Glutamatergic neuron (in vitro differentiated cells): ENCODE measurements around the gene GOLGA6A. TPM values are rescaled to one million over a fixed set of nuclear protein-coding genes. Genes with fewer than 3 reads are reported as not detected.
A peak's percentile ranks its signal among the peaks of the same experiment; 100 is the strongest.

Source experiments
- DNase-seq: peaks from one replicate; pipeline ENCODE4 v3.0.0; 2022
- H3K27ac Mint-ChIP-seq: one replicate; pipeline ENCODE4 v1.8.0; 2020; ENCODE audit warnings: mild to moderate bottlenecking, mixed read lengths, inconsistent platforms; ENCODE audit not compliant: unreplicated experiment
- H3K27me3 Mint-ChIP-seq: one replicate; pipeline ENCODE4 v1.8.0; 2020; ENCODE audit warnings: mild to moderate bottlenecking, moderate library complexity, mixed read lengths, inconsistent platforms; ENCODE audit not compliant: unreplicated experiment
- H3K36me3 Mint-ChIP-seq: one replicate; pipeline ENCODE4 v1.8.0; 2020; ENCODE audit warnings: mild to moderate bottlenecking, mixed read lengths, inconsistent platforms; ENCODE audit not compliant: unreplicated experiment
- H3K4me1 Mint-ChIP-seq: one replicate; pipeline ENCODE4 v1.8.0; 2020; ENCODE audit warnings: mild to moderate bottlenecking, low read depth, mixed read lengths, inconsistent platforms; ENCODE audit not compliant: unreplicated experiment
- H3K4me3 Mint-ChIP-seq: one replicate; pipeline ENCODE4 v1.8.0; 2020; ENCODE audit warnings: mild to moderate bottlenecking, mixed read lengths, inconsistent platforms; ENCODE audit not compliant: unreplicated experiment
- H3K9me3 Mint-ChIP-seq: one replicate; pipeline ENCODE4 v1.8.0; 2020; ENCODE audit warnings: mild to moderate bottlenecking, moderate library complexity, mixed read lengths, inconsistent platforms; ENCODE audit not compliant: unreplicated experiment
- total RNA-seq: library from RNA; stranded (reverse); fragmentation: NEBNext Ultra II Directional; extraction: Animal tissue kit (Norgen Biotek cat#: 25700); gene quantifications from one replicate; pipeline ENCODE4 v1.2.1, GENCODE V29; 2021; ENCODE audit not compliant: unreplicated experiment
- TF ChIP-seq, protein P1 (sequence below): fragments of 200-600 bp; sonication (generic); IDR thresholded peaks from one replicate; pipeline ENCODE4 v1.5.0; 2021; ENCODE audit not compliant: partially characterized antibody, unreplicated experiment

The GOLGA6A gene
- total RNA-seq, 1 donor from 2014 or later: 0.83 TPM

DNA sequence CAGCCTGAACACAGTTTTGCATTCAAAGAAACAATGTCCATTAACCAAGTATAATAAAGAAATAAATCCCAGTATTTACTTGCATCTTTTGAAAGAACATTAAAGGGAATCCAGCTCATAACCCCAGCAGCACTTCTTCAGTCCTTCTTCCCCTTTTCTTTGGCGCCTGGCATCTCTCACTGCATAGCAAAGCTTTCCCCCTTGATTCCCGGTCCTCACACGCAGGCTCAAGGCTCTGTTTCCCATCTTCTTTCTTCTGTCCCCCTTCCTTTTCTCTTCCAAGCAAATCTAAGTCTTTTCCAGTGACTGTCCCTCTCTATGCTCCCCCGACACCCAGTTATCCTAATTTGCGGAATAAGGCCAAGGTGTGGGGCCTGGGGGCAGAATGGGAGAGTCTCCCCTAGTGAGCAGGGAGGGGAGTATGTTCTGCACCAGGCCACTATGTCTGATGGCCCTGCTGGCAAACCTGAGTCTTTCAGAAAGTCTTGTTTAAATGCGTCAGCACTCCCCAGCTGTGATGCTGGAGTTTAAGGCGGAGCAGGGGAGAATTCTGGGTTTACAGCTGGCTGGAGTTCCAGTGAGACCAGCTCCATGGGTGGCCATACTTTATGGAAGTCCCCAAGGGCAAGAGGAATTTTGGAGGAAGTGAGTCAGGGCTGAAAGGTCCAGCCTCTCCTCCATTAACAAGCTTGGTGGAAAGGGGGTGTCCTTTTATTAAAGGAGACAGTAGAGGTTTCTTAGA, 42.1 kb downstream of the GOLGA6A start:
- no peak overlapping the region for H3K27ac Mint-ChIP-seq

DNA sequence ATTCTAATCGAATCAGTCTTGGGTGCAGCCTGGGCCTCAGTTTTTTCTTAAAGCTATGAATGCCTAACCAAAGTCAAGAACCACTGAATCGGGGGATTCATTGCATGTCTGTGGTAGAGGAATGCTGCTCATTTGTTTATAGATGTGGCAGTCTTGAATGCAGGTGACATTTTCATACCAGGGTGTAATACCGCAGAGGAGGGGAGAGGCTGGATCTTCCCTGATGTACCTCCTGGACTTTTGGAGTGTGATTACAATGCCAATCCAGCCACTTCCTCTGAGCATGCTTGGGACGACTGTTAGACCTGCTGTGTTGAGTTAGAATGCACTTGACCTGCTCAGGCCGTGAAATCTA, 42.7 kb downstream of the GOLGA6A start:
- TF ChIP-seq, protein P1, sequence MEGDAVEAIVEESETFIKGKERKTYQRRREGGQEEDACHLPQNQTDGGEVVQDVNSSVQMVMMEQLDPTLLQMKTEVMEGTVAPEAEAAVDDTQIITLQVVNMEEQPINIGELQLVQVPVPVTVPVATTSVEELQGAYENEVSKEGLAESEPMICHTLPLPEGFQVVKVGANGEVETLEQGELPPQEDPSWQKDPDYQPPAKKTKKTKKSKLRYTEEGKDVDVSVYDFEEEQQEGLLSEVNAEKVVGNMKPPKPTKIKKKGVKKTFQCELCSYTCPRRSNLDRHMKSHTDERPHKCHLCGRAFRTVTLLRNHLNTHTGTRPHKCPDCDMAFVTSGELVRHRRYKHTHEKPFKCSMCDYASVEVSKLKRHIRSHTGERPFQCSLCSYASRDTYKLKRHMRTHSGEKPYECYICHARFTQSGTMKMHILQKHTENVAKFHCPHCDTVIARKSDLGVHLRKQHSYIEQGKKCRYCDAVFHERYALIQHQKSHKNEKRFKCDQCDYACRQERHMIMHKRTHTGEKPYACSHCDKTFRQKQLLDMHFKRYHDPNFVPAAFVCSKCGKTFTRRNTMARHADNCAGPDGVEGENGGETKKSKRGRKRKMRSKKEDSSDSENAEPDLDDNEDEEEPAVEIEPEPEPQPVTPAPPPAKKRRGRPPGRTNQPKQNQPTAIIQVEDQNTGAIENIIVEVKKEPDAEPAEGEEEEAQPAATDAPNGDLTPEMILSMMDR: no peak
- DNase-seq: no peak
- no peak overlapping the region for H3K4me3 Mint-ChIP-seq
- H3K27me3 Mint-ChIP-seq: peaks cover 7% of the 10 kb centered on the region
- H3K9me3 Mint-ChIP-seq: peaks cover 2% of the 10 kb centered on the region
- H3K27ac Mint-ChIP-seq: no peak overlapping the region
- H3K4me1 Mint-ChIP-seq: peaks cover 22% of the 10 kb centered on the region
- H3K36me3 Mint-ChIP-seq: no peaks in the 10 kb centered on the region

More for the DNA sequence above, 42.1 kb downstream of the GOLGA6A start:
- no peak for DNase-seq
- TF ChIP-seq, protein P1: no peak
- Mint-ChIP-seq H3K4me1 (peaks cover 22% of the 10 kb centered on the region), H3K27me3 (peaks cover 7% of the 10 kb centered on the region), H3K4me3 (no peak overlapping the region), H3K9me3 (peaks cover 3% of the 10 kb centered on the region), H3K36me3 (no peaks in the 10 kb centered on the region)

GRCh38 chr15:74038707-74039655, 43.4 kb downstream of the GOLGA6A start:
- Mint-ChIP-seq H3K9me3 (peaks cover 2% of the 10 kb centered on the region), H3K27ac (no peak overlapping the region), H3K27me3 (peaks cover 10% of the 10 kb centered on the region), H3K36me3 (no peaks in the 10 kb centered on the region), H3K4me1 (peaks cover 22% of the 10 kb centered on the region), H3K4me3 (no peak overlapping the region)
- DNase-seq: no peak
- TF ChIP-seq, protein P1: no peak

DNA sequence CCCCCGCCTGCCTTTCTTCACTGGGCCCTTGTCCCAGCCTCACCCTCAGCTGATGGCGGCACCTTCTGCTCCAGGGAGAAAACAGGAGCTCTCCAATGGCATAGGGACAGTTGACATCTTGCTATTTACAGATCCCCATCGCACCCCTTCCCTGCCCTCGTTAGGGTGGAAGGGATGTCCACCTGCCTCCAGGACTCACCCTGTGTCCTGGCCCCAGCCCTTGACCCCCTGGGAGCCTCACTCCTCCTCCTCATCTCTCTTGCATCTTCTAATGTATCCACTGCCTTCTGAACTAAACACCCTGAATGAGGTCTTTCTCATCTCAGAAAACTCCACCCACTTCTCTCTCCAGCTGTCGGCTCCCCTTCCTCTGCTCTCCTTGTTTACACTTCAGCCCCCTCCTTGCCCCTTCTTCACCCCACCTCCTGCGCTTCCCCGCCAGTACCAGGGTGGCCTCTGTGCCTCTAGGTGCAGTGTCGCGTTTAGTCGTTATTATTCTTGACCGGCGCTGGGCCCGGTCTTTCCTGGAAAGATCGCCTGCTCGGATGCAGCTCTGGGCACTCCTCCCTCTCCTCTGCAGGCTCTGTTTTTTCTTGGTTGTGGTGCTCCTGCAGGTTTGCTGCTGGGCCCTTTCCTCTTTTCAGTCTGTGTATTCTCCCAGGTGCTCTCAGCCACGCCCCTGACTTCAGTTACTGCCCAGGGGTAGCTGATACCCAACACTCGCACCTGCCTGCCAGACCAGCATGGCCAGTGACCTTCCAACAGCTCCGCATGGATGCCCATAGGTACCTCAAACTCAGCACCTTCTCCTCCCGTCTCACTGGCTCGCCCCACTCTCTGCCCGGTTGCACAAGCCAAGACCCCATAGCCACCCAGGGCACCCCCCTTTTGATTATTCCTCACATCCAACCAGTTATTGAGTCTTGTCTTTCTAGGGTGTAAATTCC, 44.9 kb downstream of the GOLGA6A start:
- DNase-seq: no peak
- Mint-ChIP-seq H3K4me3 (no peak overlapping the region), H3K36me3 (no peaks in the 10 kb centered on the region), H3K27ac (no peak overlapping the region), H3K9me3 (peaks cover 2% of the 10 kb centered on the region), H3K27me3 (peaks cover 10% of the 10 kb centered on the region), H3K4me1 (peaks cover 16% of the 10 kb centered on the region)
- TF ChIP-seq, protein P1: peak; percentile 7
